Hepatocyte (in vitro differentiated cells): Measurements from ENCODE around the gene ELOVL3.

ENCODE experiments used
- CTCF ChIP-seq: fragments of 200-600 bp; sonication (generic); IDR thresholded peaks from 2 replicates; pipeline ENCODE4 v1.5.1; 2016; ENCODE audit warnings: antibody characterized with exemption, mild to moderate bottlenecking; ENCODE audit not compliant: poor library complexity
- EZH2phosphoT487 ChIP-seq: fragments of 200-600 bp; sonication (generic); IDR thresholded peaks from one replicate; pipeline ENCODE4 v1.6.1; 2018; ENCODE audit warnings: antibody characterized with exemption, mild to moderate bottlenecking, low read depth, moderate library complexity; ENCODE audit not compliant: unreplicated experiment, severe bottlenecking

- TF ChIP-seq CTCF (no peak), EZH2phosphoT487 (no peak)
Measured at GRCh38 chr10:102268375-102268888, 42.3 kb downstream of the ELOVL3 start.
